WI38 (cell line): Measurements from ENCODE around the gene PTRH2.

Source experiments
- H3K4me3 ChIP-seq: 2 replicates; pipeline ENCODE4 v1.5.1; 2011; ENCODE audit warnings: low read depth, mild to moderate bottlenecking, control low read depth, low read length
- TF ChIP-seq, protein P1 (sequence below): IDR thresholded peaks from 2 replicates; pipeline ENCODE4 v1.5.1; 2012; ENCODE audit warnings: low read depth, mild to moderate bottlenecking, control low read depth, low read length

The PTRH2 gene

DNA sequence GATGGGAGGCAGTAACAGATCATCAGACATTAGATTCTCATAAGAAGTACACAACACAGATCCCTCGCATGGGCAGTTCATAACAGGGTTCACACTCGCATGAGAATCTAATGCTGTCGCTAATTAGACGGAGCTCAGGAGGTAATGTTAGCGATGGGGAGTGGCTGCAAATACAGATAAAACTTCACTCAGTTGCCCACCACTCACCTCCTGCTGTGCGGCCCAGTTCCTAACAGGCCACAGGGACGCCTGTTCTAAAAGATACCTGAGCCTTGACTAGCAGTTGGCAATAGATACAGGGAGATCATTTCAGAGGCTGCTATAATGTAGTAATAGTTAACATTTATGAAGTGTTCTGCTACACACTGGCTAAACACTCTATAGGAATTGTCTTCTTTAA lies 4.9 kb downstream of the PTRH2 start:
- H3K4me3 ChIP-seq, result no peak overlapping the region
- TF ChIP-seq, protein P1, sequence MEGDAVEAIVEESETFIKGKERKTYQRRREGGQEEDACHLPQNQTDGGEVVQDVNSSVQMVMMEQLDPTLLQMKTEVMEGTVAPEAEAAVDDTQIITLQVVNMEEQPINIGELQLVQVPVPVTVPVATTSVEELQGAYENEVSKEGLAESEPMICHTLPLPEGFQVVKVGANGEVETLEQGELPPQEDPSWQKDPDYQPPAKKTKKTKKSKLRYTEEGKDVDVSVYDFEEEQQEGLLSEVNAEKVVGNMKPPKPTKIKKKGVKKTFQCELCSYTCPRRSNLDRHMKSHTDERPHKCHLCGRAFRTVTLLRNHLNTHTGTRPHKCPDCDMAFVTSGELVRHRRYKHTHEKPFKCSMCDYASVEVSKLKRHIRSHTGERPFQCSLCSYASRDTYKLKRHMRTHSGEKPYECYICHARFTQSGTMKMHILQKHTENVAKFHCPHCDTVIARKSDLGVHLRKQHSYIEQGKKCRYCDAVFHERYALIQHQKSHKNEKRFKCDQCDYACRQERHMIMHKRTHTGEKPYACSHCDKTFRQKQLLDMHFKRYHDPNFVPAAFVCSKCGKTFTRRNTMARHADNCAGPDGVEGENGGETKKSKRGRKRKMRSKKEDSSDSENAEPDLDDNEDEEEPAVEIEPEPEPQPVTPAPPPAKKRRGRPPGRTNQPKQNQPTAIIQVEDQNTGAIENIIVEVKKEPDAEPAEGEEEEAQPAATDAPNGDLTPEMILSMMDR, result no peak

DNA sequence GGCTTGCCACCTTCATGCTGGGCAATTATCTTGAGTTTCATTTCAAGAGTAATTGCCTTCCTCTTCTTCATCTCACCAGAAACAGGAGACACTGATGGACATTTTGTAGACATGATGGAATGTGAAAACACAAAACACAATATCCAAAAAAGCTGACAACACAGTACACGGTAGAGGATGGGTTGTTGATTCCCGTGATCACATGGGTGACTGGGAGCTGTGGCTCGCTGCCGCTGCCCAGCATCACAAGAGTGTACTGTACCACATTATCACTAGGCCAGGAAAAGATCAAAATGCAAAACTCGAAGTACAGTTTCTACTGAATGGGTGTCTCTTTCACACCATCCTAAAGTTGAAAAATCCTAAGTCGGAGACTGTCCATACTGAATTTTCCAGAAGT lies 7.4 kb downstream of the PTRH2 start:
- no peak overlapping the region for H3K4me3 ChIP-seq
- TF ChIP-seq, protein P1, result no peak

DNA sequence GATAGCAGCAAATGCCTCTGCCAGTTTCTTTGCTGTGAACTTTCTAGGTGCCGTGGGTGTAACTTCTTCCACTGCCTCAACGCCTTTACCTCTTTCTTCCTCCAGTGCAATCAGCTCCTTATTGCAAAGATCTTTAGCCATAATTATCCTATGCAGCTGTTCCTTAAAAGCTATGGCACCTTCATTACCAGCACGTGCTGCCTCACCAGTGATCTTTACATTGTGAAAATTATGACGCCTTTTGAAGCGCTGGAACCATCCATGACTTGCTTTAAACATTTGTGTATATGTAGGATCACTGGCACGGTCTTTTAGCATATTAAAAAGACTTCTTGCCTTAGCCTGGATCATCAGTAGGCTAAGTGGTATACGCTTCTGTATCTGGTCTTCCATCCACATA lies 8.0 kb downstream of the PTRH2 start:
- no peak overlapping the region for H3K4me3 ChIP-seq
- TF ChIP-seq, protein P1, result no peak

DNA sequence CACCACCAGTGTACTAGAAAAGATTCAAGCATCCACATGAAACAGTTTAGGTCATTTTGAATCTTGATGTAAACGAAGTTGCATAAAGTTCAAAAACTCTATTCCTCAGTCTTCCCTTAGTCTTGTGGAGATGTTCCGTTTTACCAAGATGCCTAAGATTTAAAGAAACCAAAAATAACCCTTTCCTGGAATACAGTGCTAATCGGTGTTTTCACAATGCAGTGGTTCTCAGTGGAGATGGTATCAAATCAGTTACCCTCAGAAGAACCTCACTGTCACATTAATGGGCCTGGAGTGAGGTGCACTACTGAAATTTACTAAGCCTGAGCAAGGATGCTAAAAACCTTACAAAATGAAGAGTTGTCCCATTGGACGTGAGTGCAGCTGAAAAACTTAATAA lies 9.1 kb downstream of the PTRH2 start:
- no peak overlapping the region for H3K4me3 ChIP-seq
- TF ChIP-seq, protein P1, result no peak

DNA sequence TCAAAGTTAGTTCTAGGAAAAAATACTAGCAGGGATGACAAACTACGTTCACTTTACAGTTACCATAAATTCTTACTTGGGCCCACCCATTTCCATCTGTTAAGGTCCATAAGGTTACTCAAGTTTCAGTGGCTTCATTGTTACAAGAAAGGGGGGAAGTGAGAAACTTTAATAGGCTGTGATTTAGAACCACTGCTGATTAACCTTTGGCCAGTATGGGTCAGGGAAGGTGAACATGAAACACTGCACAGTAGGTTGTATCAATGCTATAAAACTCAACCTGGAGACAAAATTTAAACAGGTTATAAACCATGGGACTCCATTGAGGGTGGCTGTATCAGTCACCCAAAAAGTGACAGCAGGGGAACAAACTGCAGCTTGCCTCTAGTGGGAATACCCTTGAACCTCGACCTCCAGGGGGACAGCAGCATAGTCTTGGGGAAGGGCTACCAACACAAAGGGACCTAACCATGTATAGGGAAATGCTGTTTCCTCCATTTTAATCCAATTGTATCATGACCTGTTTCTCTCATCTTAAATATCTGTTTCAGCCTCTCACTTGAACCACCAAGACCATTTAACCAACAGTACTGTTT lies 10.4 kb downstream of the PTRH2 start:
- H3K4me3 ChIP-seq, result no peak overlapping the region
- TF ChIP-seq, protein P1, result no peak

DNA sequence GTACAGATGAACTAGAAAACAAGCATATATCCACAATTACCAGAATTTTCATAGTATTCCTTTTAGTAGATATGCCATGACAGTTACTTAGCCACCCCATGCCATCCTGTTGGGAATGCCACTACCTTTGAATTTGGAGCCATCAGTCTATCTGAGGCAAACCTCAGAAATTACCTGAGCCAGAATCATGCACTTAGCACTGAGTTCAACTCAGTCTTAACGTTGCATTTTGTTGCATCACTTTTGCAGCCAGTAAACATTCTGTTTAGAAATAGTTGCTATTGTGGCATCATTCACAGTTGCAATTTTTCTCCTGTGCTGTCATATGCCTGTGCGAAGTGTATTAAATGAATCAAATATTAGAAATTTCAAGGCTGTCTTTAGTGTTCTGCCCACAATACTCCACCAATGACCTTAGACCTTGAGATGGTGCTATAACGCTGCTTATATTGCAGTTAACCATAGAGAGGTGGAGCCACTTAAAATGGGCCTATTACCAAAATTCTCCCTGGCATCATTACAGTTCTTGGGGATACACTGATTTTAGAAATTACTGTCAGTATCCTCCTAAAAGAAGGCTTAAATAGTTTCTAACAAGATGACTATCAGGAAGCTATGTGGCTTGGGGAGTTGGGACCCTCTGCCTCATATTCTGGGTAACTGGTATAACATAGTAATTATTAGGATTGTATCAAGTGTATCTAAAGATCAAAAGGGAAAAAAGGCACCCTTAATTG lies 11.1 kb downstream of the PTRH2 start:
- TF ChIP-seq, protein P1, result no peak

DNA sequence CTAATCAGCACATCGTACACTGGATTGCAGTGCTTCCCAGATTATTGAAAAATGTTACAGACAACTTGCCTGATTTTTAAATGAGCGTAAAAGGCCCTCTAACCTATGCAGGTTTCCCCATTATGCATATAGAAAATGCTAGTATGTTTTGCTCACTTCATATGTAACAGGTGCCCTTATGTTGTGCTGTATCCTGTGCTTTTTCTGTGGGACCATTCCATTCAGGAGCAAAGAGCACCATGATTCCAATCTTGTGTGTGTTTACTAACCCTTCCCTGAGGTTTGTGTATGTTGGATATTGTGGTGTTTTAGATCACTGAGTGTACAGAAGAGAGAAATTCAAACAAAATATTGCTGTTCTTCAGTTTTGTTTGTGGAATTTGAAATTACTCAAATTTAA lies 12.9 kb downstream of the PTRH2 start:
- TF ChIP-seq, protein P1, result no peak
- H3K4me3 ChIP-seq, result no peak overlapping the region

More for the DNA sequence above, 11.1 kb downstream of the PTRH2 start:
- H3K4me3 ChIP-seq, result no peak overlapping the region
